Natural killer cell (primary cell): ENCODE data around the gene GPC1. TPM values are rescaled to one million over a fixed set of nuclear protein-coding genes. Genes with fewer than 3 reads are reported as not detected.

Experiments
- ATAC-seq, 3 donors: fragments of 150-1000 bp in 2 of 3; fragments of 200-7000 bp in 1 of 3; cut with Tn5 transposase; 1 replicate in 1 of 3; 2 replicates in 2 of 3; pipeline ENCODE4 v1.10.0; 2021; ENCODE audit warnings: mild to moderate bottlenecking in 2 of 3, moderate library complexity in 2 of 3
- DNase-seq, 2 donors: peaks; one replicate each; pipeline versions ENCODE4 v3.0.0 to v3.0.0-alpha.2; 2013 to 2021; ENCODE audit warnings: mixed read lengths in 1 of 2
- H3K27ac ChIP-seq: one replicate; pipeline ENCODE4 v1.5.1; 2013; ENCODE audit warnings: mild to moderate bottlenecking, low read length
- H3K27me3 ChIP-seq: one replicate; pipeline ENCODE4 v1.6.1; 2013; ENCODE audit warnings: low read length; ENCODE audit not compliant: control insufficient read depth, insufficient read depth
- H3K36me3 ChIP-seq: one replicate; pipeline ENCODE4 v1.6.1; 2013; ENCODE audit warnings: low read length; ENCODE audit not compliant: control insufficient read depth, insufficient read depth
- H3K4me1 ChIP-seq: one replicate; pipeline ENCODE4 v1.6.1; 2013; ENCODE audit warnings: low read length; ENCODE audit not compliant: control insufficient read depth, insufficient read depth
- H3K4me3 ChIP-seq: one replicate; pipeline ENCODE4 v1.5.1; 2013; ENCODE audit warnings: low read length
- H3K9me3 ChIP-seq: one replicate; pipeline ENCODE4 v1.6.1; 2013; ENCODE audit warnings: low read length; ENCODE audit not compliant: control insufficient read depth, insufficient read depth
- H3K27ac Mint-ChIP-seq, 2 donors: one replicate each; pipeline ENCODE4 v1.8.0; 2022; ENCODE audit warnings: mild to moderate bottlenecking in 2 of 2, mixed read lengths in 2 of 2, moderate library complexity in 1 of 2
- H3K27me3 Mint-ChIP-seq, 2 donors: one replicate each; pipeline ENCODE4 v1.8.0; 2022; ENCODE audit warnings: low read depth in 2 of 2, mixed read lengths in 2 of 2
- H3K36me3 Mint-ChIP-seq: one replicate; pipeline ENCODE4 v1.8.0; 2022; ENCODE audit warnings: mixed read lengths
- H3K4me1 Mint-ChIP-seq, 2 donors: one replicate each; pipeline ENCODE4 v1.8.0; 2022; ENCODE audit warnings: mixed read lengths in 2 of 2
- H3K4me3 Mint-ChIP-seq: one replicate; pipeline ENCODE4 v1.8.0; 2022; ENCODE audit warnings: mild to moderate bottlenecking, moderate library complexity, mixed read lengths
- H3K9me3 Mint-ChIP-seq, 2 donors: one replicate each; pipeline ENCODE4 v1.8.0; 2022; ENCODE audit warnings: mixed read lengths in 2 of 2
- CTCF ChIP-seq: fragments of 200-600 bp; IDR thresholded peaks from one replicate; pipeline ENCODE4 v1.8.0; 2022; ENCODE audit warnings: antibody characterized with exemption
- WGBS: methylation state at CpG from one replicate; pipeline ENCODE4 v1.1.7; 2013; ENCODE audit warnings: missing lambda C conversion rate; ENCODE audit not compliant: insufficient coverage; 5-methylcytosine and 5-hydroxymethylcytosine counted together
- intact Hi-C: fragments of 100-400 bp; cut with micrococcal nuclease; formaldehyde crosslinking; loops from one replicate; pipeline ENCODE4 v1.14.2; 2022
- total RNA-seq, 4 donors: library from RNA; stranded (reverse); fragments of 120-200 nt in 1 of 4; gene quantifications; one replicate each; pipeline versions ENCODE4 v1.2.3 to v1.2.4, GENCODE V29; 2013 to 2022

The GPC1 gene
- total RNA-seq, 3 donors from 2014 or later (not counting 1 experiment from before 2014, with no cell fraction given): 0.79 to 1.4 (median 0.94) TPM

DNA sequence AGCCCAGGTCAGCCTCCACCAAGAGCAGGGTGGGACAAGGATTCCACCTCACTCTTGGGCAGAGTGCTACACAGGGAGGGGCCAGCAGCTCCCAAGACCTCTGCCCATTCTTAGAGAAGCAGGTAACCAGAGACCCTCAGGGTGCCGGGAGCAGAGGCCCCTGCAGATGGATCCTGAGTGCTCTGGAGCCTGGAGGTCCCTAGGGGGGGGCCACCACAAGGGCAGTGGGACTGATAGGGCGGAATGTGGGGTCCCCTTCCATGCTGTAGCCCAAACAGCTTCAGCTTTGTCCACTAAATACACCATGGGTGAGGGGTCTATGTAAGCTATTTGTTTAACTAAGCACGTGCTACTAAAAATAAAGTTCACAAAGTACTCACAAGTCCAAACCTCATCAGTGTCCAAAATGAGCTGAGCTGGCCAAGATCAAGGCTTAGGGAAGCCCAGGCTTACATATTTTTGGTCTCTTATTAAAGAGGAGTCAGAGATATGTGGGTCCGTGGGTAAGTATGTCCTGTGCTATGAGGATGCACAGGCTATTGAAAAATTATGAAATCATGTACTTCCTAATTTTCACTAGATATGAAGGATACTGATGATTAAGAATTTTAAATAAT, 21.5 kb upstream of the GPC1 start:
- peak in 1 of 2 donors; percentile 7 for DNase-seq
- no peak for TF ChIP-seq CTCF
- no peak overlapping the region for H3K4me3 ChIP-seq
- WGBS: 100% methylated on average over 1 of the region's 4 CpGs
- H3K27me3 Mint-ChIP-seq: peaks cover 7 to 8% of the 10 kb centered on the region in 2 donors
- no peak overlapping the region for H3K27ac ChIP-seq
- H3K27me3 ChIP-seq: no peaks in the 10 kb centered on the region
- ATAC-seq: no peak
- H3K27ac Mint-ChIP-seq: no peak overlapping the region
- no peaks in the 10 kb centered on the region for H3K4me1 ChIP-seq
- H3K9me3 ChIP-seq: peaks cover 3% of the 10 kb centered on the region
- H3K4me1 Mint-ChIP-seq: no peaks in the 10 kb centered on the region
- no peaks in the 10 kb centered on the region for H3K9me3 Mint-ChIP-seq
- H3K4me3 Mint-ChIP-seq: no peak overlapping the region
- intact Hi-C loops: no loop called here
- no peaks in the 10 kb centered on the region for H3K36me3 ChIP-seq
- no peaks in the 10 kb centered on the region for H3K36me3 Mint-ChIP-seq

GRCh38 chr2:240416821-240417220, 18.6 kb upstream of the GPC1 start:
- Histone ChIP-seq H3K4me1 (no peaks in the 10 kb centered on the region), H3K4me3 (no peak overlapping the region), H3K9me3 (peaks cover 14% of the 10 kb centered on the region), H3K27me3 (no peaks in the 10 kb centered on the region), H3K36me3 (no peaks in the 10 kb centered on the region), H3K27ac (no peak overlapping the region)
- Mint-ChIP-seq H3K4me3 (no peak overlapping the region), H3K36me3 (no peaks in the 10 kb centered on the region), H3K9me3 (no peaks in the 10 kb centered on the region), H3K4me1 (no peaks in the 10 kb centered on the region), H3K27ac (no peak overlapping the region), H3K27me3 (no peaks in the 10 kb centered on the region)
- TF ChIP-seq CTCF: no peak
- WGBS: 72% methylated on average over 4 of the region's 4 CpGs
- DNase-seq (no peak), ATAC-seq (no peak)
- intact Hi-C loops: no loop called here

DNA sequence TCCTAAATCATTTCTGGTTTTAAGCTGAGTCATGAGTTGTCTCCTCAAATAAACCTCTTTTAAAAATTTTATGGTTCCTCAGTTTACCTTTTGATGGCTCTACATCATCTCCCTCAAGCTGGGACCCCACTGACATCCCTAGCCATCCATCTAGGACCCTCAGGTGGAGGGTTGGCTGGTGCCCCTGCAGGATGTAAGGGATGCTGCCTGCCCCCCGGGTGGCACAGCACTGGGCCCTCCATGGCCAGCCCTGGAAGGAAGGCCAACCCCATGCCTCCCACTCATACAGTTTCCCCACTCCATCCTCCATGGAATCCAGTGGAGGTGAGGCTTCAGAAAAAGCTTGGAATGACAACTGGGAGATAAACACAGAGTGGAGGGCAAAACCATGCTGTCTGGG, 17.2 kb upstream of the GPC1 start:
- H3K4me3 Mint-ChIP-seq: no peak overlapping the region
- H3K27ac Mint-ChIP-seq: no peak overlapping the region
- Histone ChIP-seq H3K4me3 (no peak overlapping the region), H3K27ac (no peak overlapping the region), H3K27me3 (no peaks in the 10 kb centered on the region), H3K9me3 (peaks cover 14% of the 10 kb centered on the region), H3K4me1 (no peaks in the 10 kb centered on the region), H3K36me3 (no peaks in the 10 kb centered on the region)
- H3K27me3 Mint-ChIP-seq: no peaks in the 10 kb centered on the region
- WGBS: 83% methylated on average over 1 of the region's 1 CpG
- no peaks in the 10 kb centered on the region for H3K4me1 Mint-ChIP-seq
- H3K9me3 Mint-ChIP-seq: no peaks in the 10 kb centered on the region
- no peak for TF ChIP-seq CTCF
- H3K36me3 Mint-ChIP-seq: no peaks in the 10 kb centered on the region
- ATAC-seq (no peak), DNase-seq (peak in 1 of 2 donors; percentile 3)
- intact Hi-C loops: no loop called here

- no peaks in the 10 kb centered on the region for H3K4me1 ChIP-seq
- no peaks in the 10 kb centered on the region for H3K36me3 ChIP-seq
- Mint-ChIP-seq H3K27ac (no peak overlapping the region), H3K9me3 (no peaks in the 10 kb centered on the region), H3K4me1 (no peaks in the 10 kb centered on the region), H3K4me3 (no peak overlapping the region), H3K27me3 (no peaks in the 10 kb centered on the region), H3K36me3 (no peaks in the 10 kb centered on the region)
- H3K9me3 ChIP-seq: peaks cover 14% of the 10 kb centered on the region
- H3K4me3 ChIP-seq: no peak overlapping the region
- intact Hi-C loops: no loop called here
- DNase-seq (peak in 1 of 2 donors; percentile 5), ATAC-seq (no peak)
- H3K27ac ChIP-seq: no peak overlapping the region
- H3K27me3 ChIP-seq: no peaks in the 10 kb centered on the region
- TF ChIP-seq CTCF: no peak
- WGBS: 88% methylated on average over 7 of the region's 7 CpGs
Measured at GRCh38 chr2:240419271-240419670, 16.2 kb upstream of the GPC1 start.
